Measurements from ENCODE around the gene PPP1R13B.

PPP1R13B gene

DNA sequence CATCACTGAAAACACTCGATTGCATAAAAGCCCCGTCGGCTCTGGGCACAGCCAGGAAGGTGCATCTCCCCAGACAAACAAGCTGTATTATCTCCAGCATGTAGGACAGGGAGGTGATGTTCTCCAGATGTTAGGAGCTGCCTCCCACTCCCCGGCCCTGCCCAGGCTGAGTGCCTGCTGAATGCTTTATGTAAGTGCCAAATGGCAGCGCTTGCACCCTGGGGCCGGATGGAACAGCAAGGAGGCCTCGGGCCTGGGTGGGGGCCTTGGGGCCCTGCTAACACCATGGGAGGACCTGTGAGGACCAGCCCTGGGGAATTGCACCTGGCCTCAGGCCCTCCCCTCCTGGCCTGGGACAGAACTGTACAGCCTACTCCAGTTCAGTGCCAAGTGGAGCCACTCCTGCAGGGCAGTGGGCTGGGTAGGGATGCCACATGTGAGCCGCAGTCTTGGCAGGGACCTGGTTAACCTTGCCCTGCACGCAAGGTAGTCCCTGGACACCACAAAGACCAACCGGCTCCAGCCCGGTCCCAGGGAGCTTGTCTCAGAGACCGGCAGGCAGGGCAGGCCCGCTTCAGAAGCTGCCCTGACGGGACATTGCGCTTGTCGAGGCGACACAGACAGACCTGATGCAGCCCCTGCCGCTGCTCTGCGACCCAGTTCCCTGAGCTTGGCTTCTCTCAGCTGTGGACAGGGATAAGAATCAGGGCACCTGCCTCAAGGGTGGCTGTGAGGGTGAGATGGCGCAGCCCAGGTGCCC is 35.3 kb upstream of the PPP1R13B start:
- no peak for DNase-seq (ENCODE audit: low read depth, low spot score)
- Histone ChIP-seq H3K9ac (ENCODE audit: insufficient read length) (no peak overlapping the region), H3K4me3 (no peak overlapping the region), H3K36me3 (ENCODE audit: insufficient read depth, low read length) (no peaks in the 10 kb centered on the region), H3K9me3 (ENCODE audit: low read depth, low read length) (no peaks in the 10 kb centered on the region), H3K27ac (no peak overlapping the region)
- no peak for TF ChIP-seq EZH2 (IDR thresholded peaks at IDR 0.05)
- no peak for TF ChIP-seq FOXP2 (optimal IDR thresholded peaks at IDR 0.05; ENCODE audit: control extremely low read depth, extremely low read length, insufficient read depth)
- TF ChIP-seq POLR2AphosphoS5 (IDR thresholded peaks at IDR 0.05; ENCODE audit: borderline replicate concordance, low read depth, low read length), result no peak

DNA sequence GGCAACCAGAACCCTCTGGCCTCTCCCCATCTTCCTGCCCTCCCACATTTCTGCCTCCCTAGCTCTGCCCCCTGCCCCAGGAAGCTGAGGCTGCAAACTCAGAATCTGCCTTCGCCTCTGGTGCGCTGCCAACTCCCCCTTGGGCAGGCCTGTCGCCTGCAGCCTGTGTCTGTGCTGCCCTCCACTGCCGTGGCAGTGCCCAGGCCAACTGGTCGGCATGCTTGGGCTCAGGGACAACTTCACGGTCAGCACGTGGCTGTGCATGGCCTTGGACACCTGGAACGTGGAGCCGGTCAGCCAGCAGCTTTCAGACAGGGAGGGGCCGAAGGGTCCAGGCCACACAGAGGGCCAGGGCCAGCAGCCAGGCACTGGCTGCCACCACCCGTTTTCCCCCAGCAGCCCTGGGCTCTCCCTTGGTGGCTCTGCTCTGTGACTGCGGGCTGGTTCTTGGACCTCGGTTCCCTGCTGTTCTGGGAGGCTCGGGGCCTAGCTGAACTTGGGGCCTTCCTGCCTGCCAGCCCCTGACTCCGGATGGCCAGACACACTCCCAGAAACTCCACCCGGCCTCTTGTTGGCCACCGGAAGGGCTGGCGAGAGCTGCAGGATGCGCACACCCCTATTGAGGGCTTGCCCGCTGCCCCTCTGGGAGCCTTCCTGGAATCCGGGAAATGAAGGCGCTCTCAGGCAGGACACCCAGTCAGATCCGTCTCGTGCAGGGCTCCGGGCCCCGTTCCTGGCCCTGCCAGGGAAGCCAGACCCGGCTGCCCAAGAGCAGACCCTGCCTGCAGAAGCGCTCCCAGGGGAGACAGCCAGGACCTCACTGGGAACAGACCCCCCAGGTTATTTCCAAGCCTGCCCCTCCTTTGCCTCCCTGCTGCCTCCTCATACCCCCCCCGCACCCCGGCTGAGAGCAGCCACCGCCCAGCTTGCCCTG is 34.2 kb upstream of the PPP1R13B start:
- DNase-seq (ENCODE audit: low read depth, low spot score), result no peak
- TF ChIP-seq POLR2AphosphoS5 (IDR thresholded peaks at IDR 0.05; ENCODE audit: borderline replicate concordance, low read depth, low read length) (no peak), EZH2 (IDR thresholded peaks at IDR 0.05) (no peak), FOXP2 (optimal IDR thresholded peaks at IDR 0.05; ENCODE audit: control extremely low read depth, extremely low read length, insufficient read depth) (no peak)
- H3K9me3 ChIP-seq (ENCODE audit: low read depth, low read length), result no peaks in the 10 kb centered on the region
- H3K9ac ChIP-seq (ENCODE audit: insufficient read length), result no peak overlapping the region
- no peak overlapping the region for H3K4me3 ChIP-seq
- H3K27ac ChIP-seq, result peak overlapping the region; percentile 10; the same call in 1 of the 2 replicates
- H3K36me3 ChIP-seq (ENCODE audit: insufficient read depth, low read length), result no peaks in the 10 kb centered on the region

DNA sequence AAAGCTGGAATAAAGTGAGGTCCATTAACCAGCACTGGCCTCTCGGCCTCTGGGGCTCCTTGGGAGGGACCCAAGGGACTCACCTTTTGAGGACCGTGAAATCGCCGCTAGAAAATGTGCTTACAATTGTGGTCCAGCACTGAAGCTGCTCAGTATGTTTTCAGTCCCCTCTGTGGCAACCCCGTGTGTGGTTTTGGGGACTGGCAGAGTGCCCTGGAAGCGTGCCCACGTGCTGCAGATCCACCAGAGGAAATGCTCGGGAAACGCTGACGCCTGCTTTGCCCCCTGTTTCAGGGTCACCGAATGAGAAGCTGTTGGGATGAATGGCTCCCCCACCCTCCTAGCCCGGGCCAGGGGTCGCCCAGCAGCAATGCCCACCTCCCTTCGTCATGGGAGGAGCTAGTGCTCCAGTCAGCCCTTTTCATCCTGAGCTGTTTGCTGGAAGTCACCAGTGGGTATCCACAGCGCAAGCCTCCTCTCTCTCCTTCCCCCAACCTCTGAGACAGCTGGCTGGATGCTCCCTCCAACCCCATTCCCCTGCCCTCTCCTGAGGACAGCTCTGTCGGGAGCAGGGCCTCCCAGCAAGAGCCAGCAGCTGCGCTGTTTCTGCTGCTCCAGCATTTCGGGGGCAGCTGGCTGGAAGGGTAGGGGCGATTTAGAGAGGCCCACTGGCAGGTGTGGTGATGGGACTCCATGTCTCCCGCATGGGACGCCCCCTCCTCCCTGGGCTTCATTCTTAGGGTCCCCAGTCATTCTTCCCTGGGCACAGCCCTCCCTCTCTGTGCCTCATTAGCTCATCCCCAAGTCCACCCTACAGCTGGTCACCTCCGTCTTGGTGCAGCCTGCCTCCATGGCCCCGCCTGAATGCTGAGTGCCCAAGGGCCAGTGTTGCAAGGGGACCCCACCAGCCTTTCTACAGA is 33.2 kb upstream of the PPP1R13B start:
- Histone ChIP-seq H3K27ac (peak overlapping the region; percentile 53; the same call in 1 of the 2 replicates), H3K36me3 (ENCODE audit: insufficient read depth, low read length) (no peaks in the 10 kb centered on the region), H3K4me3 (peak overlapping the region; percentile 47), H3K9me3 (ENCODE audit: low read depth, low read length) (no peaks in the 10 kb centered on the region), H3K9ac (ENCODE audit: insufficient read length) (peak overlapping the region; percentile 39)
- TF ChIP-seq EZH2 (IDR thresholded peaks at IDR 0.05), result no peak
- no peak for TF ChIP-seq FOXP2 (optimal IDR thresholded peaks at IDR 0.05; ENCODE audit: control extremely low read depth, extremely low read length, insufficient read depth)
- TF ChIP-seq POLR2AphosphoS5 (IDR thresholded peaks at IDR 0.05; ENCODE audit: borderline replicate concordance, low read depth, low read length), result no peak
- no peak for DNase-seq (ENCODE audit: low read depth, low spot score)

DNA sequence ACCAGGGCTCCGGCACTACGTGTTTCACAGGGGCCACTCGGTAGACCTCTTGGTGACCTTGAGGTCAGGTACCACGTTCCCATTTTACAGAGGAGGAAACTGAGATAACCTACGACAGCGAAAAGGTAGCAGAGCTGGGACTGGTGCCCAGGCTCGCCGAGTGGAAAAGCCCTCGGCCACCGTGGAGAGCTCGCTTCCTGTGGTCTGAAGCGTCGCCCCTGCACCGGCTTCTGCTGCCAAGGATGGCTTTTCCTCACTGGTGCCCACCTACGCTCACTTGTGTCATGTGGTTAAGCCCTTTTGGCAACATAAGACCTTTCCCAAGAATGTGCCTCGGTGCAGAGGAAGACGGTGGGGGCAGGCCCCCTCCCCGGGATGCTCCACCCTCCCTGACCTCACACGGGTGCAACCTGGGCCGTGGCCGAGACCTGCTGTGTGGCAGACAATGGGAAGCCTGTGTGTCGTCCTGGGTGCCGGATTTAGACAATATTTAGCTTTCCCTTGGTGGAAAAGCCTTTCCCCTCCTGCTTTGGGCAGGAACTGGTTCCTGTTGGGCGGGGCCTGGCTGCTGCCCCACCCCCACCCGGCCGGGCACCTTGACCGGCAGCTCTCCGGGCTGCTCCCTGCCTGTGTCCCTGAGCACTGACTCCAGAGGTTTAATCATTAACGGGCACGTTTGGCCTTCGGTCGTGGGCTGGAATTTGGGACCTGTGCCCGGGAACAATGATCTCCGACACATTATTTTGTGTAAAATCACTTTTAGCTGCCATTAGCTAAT is 32.4 kb upstream of the PPP1R13B start:
- Histone ChIP-seq H3K9ac (ENCODE audit: insufficient read length) (peak overlapping the region; percentile 39), H3K9me3 (ENCODE audit: low read depth, low read length) (no peaks in the 10 kb centered on the region), H3K36me3 (ENCODE audit: insufficient read depth, low read length) (no peaks in the 10 kb centered on the region), H3K4me3 (peak overlapping the region; percentile 47), H3K27ac (peak overlapping the region; percentile 53; the same call in 1 of the 2 replicates)
- DNase-seq (ENCODE audit: low read depth, low spot score), result no peak
- no peak for TF ChIP-seq POLR2AphosphoS5 (IDR thresholded peaks at IDR 0.05; ENCODE audit: borderline replicate concordance, low read depth, low read length)
- no peak for TF ChIP-seq FOXP2 (optimal IDR thresholded peaks at IDR 0.05; ENCODE audit: control extremely low read depth, extremely low read length, insufficient read depth)
- TF ChIP-seq EZH2 (IDR thresholded peaks at IDR 0.05), result no peak

GRCh38 chr14:103879118-103879569 is 31.8 kb upstream of the PPP1R13B start:
- Histone ChIP-seq H3K9ac (ENCODE audit: insufficient read length) (no peak overlapping the region), H3K4me3 (no peak overlapping the region), H3K9me3 (ENCODE audit: low read depth, low read length) (no peaks in the 10 kb centered on the region), H3K27ac (no peak overlapping the region), H3K36me3 (ENCODE audit: insufficient read depth, low read length) (no peaks in the 10 kb centered on the region)
- TF ChIP-seq FOXP2 (optimal IDR thresholded peaks at IDR 0.05; ENCODE audit: control extremely low read depth, extremely low read length, insufficient read depth) (no peak), EZH2 (IDR thresholded peaks at IDR 0.05) (no peak), POLR2AphosphoS5 (IDR thresholded peaks at IDR 0.05; ENCODE audit: borderline replicate concordance, low read depth, low read length) (no peak)
- no peak for DNase-seq (ENCODE audit: low read depth, low spot score)

GRCh38 chr14:103878180-103878579 is 30.8 kb upstream of the PPP1R13B start:
- DNase-seq (ENCODE audit: low read depth, low spot score), result no peak
- H3K4me3 ChIP-seq, result no peak overlapping the region
- no peak overlapping the region for H3K9ac ChIP-seq (ENCODE audit: insufficient read length)
- no peaks in the 10 kb centered on the region for H3K36me3 ChIP-seq (ENCODE audit: insufficient read depth, low read length)
- no peak for TF ChIP-seq FOXP2 (optimal IDR thresholded peaks at IDR 0.05; ENCODE audit: control extremely low read depth, extremely low read length, insufficient read depth)
- H3K9me3 ChIP-seq (ENCODE audit: low read depth, low read length), result no peaks in the 10 kb centered on the region
- H3K27ac ChIP-seq, result 0 out of 2 replicates have a peak overlapping the region, but pooled peaks have one; percentile 36

GRCh38 chr14:103875010-103875409 is 27.6 kb upstream of the PPP1R13B start:
- H3K27ac ChIP-seq, result no peak overlapping the region
- H3K9ac ChIP-seq (ENCODE audit: insufficient read length), result no peak overlapping the region
- DNase-seq (ENCODE audit: low read depth, low spot score), result no peak
- TF ChIP-seq FOXP2 (optimal IDR thresholded peaks at IDR 0.05; ENCODE audit: control extremely low read depth, extremely low read length, insufficient read depth) (no peak), POLR2AphosphoS5 (IDR thresholded peaks at IDR 0.05; ENCODE audit: borderline replicate concordance, low read depth, low read length) (no peak), EZH2 (IDR thresholded peaks at IDR 0.05) (no peak)
- no peaks in the 10 kb centered on the region for H3K9me3 ChIP-seq (ENCODE audit: low read depth, low read length)
- H3K36me3 ChIP-seq (ENCODE audit: insufficient read depth, low read length), result no peaks in the 10 kb centered on the region
- no peak overlapping the region for H3K4me3 ChIP-seq

Measured in SK-N-MC (cell line).